Gastroesophageal sphincter (tissue), 4 donors: ENCODE measurements around the gene HLA-DOA. TPM values are rescaled to one million over a fixed set of nuclear protein-coding genes. Genes with fewer than 3 reads are reported as not detected.

ENCODE experiments used
- ATAC-seq: fragments of 150-250 bp; one replicate; pipeline ENCODE4 v1.9.1; 2016; ENCODE audit warnings: mild to moderate bottlenecking, moderate library complexity
- H3K27ac ChIP-seq, 4 donors: fragments of 200-600 bp; sonication (generic) in 3 of 4; 1 replicate in 3 of 4; 2 replicates in 1 of 4; pipeline ENCODE4 v1.5.1; 2016 to 2019
- H3K27me3 ChIP-seq: fragments of 200-600 bp; sonication (generic); one replicate; pipeline ENCODE4 v1.5.1; 2019
- H3K36me3 ChIP-seq, 2 donors: fragments of 200-600 bp; sonication (generic); one replicate each; pipeline ENCODE4 v1.5.1; 2019; ENCODE audit warnings: control low read depth in 1 of 2
- H3K4me1 ChIP-seq, 3 donors: fragments of 200-600 bp; sonication (generic); 1 replicate in 2 of 3; 2 replicates in 1 of 3; pipeline ENCODE4 v1.5.1; 2016 to 2019; ENCODE audit warnings: control low read depth in 2 of 3
- H3K4me3 ChIP-seq, 2 donors: fragments of 200-600 bp; sonication (generic); one replicate each; pipeline ENCODE4 v1.5.1; 2019; ENCODE audit warnings: mild to moderate bottlenecking in 1 of 2, moderate library complexity in 1 of 2
- H3K9me3 ChIP-seq, 3 donors: fragments of 200-600 bp; sonication (generic); one replicate each; pipeline ENCODE4 v1.5.1; 2017 to 2019; ENCODE audit warnings: control low read depth in 2 of 3
- EP300 ChIP-seq: sonication (generic); formaldehyde crosslinking; IDR thresholded peaks from one replicate; pipeline ENCODE4 v1.6.1; 2017; ENCODE audit warnings: antibody characterized with exemption, mild to moderate bottlenecking
- POLR2A ChIP-seq, 2 donors: fragments of 450-650 bp; IDR thresholded peaks; one replicate each; pipeline ENCODE4 v1.6.1; 2017; ENCODE audit warnings: antibody characterized with exemption in 2 of 2, mild to moderate bottlenecking in 2 of 2, moderate library complexity in 1 of 2
- POLR2AphosphoS5 ChIP-seq: sonication (generic); formaldehyde crosslinking; IDR thresholded peaks from one replicate; pipeline ENCODE4 v1.6.1; 2017; ENCODE audit warnings: antibody characterized with exemption
- WGBS, 2 donors: methylation state at CpG; one replicate each; pipeline ENCODE4 v1.1.5; 2018; ENCODE audit warnings: low coverage in 1 of 2; 5-methylcytosine and 5-hydroxymethylcytosine counted together
- total RNA-seq, 4 donors: library from RNA; depleted of rRNA; stranded (reverse); fragments of >200 nt; gene quantifications; one replicate each; pipeline ENCODE4 v1.1.0, GENCODE V29; 2016
- TF ChIP-seq, protein P1 (sequence below), 4 experiments: fragments of 200-600 bp in 2 of 4; fragments of 450-650 bp in 2 of 4; sonication (generic) in 1 of 4; IDR thresholded peaks; one replicate each; pipeline ENCODE4 v1.5.1; 2017 to 2019; ENCODE audit warnings: antibody characterized with exemption in 4 of 4, mild to moderate bottlenecking in 2 of 4, moderate library complexity in 2 of 4

The HLA-DOA gene
- total RNA-seq, 4 donors from 2014 or later: 1.1 to 4.4 (median 1.8) TPM

DNA sequence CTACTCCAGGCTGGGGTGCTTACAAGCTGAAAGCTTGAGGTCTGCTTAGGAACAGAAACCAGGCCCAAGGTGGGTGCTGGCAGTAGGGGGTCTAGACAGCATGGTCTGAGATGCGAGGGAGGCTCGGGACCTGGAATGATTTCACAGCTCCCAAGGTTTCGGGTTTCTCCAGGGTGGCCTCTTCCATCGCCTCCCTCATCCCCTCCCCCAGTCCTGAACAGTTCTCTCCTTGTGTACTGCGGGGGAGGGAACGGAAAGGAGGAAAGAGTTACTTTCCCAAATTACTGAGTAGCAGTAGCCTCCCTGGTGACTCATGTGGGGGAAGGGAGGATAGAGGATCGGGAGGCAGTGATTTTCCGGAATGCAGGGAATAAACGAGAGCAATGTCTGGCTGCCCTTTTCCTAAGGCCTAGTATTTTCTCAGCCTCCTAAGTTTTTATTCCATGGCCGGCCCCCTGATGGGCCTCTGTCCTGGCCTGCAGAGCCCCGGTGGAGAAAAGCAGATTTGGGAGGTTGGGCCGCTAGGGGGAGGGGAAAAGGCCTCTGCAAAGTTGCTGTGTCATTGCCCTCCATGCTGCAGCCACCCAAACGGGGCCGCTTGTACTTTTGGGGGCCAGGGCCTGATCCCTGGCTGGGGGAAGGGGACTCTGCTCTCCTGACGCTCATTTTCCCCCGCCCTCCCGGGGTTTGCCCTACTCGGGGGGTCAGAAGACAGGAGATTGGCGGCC lies 39.5 kb downstream of the HLA-DOA start:
- peak; percentile 86 for TF ChIP-seq POLR2AphosphoS5
- TF ChIP-seq, protein P1, sequence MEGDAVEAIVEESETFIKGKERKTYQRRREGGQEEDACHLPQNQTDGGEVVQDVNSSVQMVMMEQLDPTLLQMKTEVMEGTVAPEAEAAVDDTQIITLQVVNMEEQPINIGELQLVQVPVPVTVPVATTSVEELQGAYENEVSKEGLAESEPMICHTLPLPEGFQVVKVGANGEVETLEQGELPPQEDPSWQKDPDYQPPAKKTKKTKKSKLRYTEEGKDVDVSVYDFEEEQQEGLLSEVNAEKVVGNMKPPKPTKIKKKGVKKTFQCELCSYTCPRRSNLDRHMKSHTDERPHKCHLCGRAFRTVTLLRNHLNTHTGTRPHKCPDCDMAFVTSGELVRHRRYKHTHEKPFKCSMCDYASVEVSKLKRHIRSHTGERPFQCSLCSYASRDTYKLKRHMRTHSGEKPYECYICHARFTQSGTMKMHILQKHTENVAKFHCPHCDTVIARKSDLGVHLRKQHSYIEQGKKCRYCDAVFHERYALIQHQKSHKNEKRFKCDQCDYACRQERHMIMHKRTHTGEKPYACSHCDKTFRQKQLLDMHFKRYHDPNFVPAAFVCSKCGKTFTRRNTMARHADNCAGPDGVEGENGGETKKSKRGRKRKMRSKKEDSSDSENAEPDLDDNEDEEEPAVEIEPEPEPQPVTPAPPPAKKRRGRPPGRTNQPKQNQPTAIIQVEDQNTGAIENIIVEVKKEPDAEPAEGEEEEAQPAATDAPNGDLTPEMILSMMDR (IDR thresholded peaks at IDR 0.05): peak in 3 of 4 experiments; percentile 54 to 77 (median 69)
- TF ChIP-seq POLR2A (IDR thresholded peaks at IDR 0.05): peak in 1 of 2 donors; percentile 20
- no peak for TF ChIP-seq EP300
- WGBS, 2 donors: 0% methylated on average over 3 to 9 of the region's 19 CpGs
- H3K4me1 ChIP-seq: peaks cover 2 to 35% (median 6%) of the 10 kb centered on the region in 3 donors
- peak overlapping the region; percentile 94 to 100 (median 98) for H3K27ac ChIP-seq
- H3K27me3 ChIP-seq: no peaks in the 10 kb centered on the region
- ATAC-seq: peak; percentile 10
- H3K36me3 ChIP-seq: peaks cover 0 to 19% of the 10 kb centered on the region in 2 donors
- H3K4me3 ChIP-seq: peak overlapping the region; percentile 66 to 91
- no peaks in the 10 kb centered on the region for H3K9me3 ChIP-seq

DNA sequence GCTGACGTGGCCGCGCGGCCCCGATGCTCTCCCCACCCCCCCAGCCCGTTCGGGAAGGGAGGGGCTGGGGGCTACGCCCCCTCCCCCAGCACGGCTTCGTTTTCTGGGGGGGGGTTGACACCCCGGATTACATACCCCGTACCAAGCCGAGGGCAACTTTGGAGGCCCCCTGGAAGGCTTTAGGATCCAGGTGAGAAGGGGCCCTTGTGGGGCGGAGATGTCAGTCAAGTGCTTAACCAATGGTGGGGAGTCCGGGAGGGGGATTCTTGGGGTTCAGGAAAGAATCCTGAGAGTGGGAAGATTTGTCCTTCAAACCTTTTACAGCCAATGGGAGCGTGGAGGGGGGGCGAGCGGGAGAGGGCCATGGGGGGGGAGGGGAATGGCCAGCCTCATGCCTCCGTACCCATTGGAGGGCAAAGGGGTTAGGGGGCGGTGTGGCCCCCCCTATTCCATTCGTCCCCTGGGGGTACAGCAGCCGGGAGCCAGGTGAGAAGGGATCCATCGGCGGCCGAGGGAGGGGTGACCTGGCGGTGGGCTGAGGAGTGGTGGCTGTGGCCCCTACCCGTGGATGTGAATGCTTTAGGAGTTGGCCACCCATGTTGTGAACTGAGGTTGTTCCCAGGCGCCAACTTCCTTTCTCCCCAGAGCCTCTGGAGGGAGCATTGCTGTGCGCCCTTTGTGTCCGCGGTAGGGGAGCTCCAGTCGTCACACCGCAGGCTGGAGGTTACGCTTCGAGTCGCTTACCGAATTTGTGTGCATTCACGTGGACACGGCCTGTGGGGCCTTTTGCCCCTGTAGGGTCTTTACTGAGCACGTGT lies 40.3 kb downstream of the HLA-DOA start:
- Histone ChIP-seq H3K4me3 (peak overlapping the region; percentile 66 to 91), H3K27me3 (no peaks in the 10 kb centered on the region), H3K27ac (peak overlapping the region; percentile 94 to 100 (median 98)), H3K4me1 (peaks cover 2 to 27% (median 4%) of the 10 kb centered on the region in 3 donors), H3K36me3 (peaks cover 0 to 12% of the 10 kb centered on the region in 2 donors), H3K9me3 (no peaks in the 10 kb centered on the region)
- peak; percentile 50 for ATAC-seq
- TF ChIP-seq, protein P1 (IDR thresholded peaks at IDR 0.05): peak in 1 of 4 experiments; percentile 8
- TF ChIP-seq EP300 (no peak), POLR2A (IDR thresholded peaks at IDR 0.05) (peak in 1 of 2 donors; percentile 17), POLR2AphosphoS5 (no peak)
- WGBS, 2 donors: 0% methylated on average over 2 of the region's 40 CpGs; no CpG with 5 or more reads in 1 of the 2 donors

- 0% methylated on average over 15 of the region's 62 CpGs; no CpG with 5 or more reads in 1 of the 2 donors for WGBS, 2 donors
- TF ChIP-seq EP300 (no peak), POLR2AphosphoS5 (peak; percentile 83), POLR2A (IDR thresholded peaks at IDR 0.05) (peak; percentile 85 to 87)
- Histone ChIP-seq H3K9me3 (no peaks in the 10 kb centered on the region), H3K4me1 (peaks cover 2 to 21% (median 4%) of the 10 kb centered on the region in 3 donors), H3K4me3 (peak within 1 kb of the TSS; percentile 66 to 91), H3K27ac (peak within 1 kb of the TSS; percentile 94 to 100 (median 98)), H3K27me3 (no peaks in the 10 kb centered on the region), H3K36me3 (peaks cover 0 to 10% of the 10 kb centered on the region in 2 donors)
- peak; percentile 76 for ATAC-seq
These were observed 41.1 kb downstream of the HLA-DOA start, which contains the start of gene BRD2 for GRCh38 chr6:32968093-32968866. TSS of gene BRD2 (plus strand) at chr6:32968594. CDS start at chr6:32972899, 4,305 bp downstream.

- peak overlapping the region; percentile 94 to 100 (median 98) for H3K27ac ChIP-seq
- peaks cover 0 to 2% of the 10 kb centered on the region in 2 donors for H3K36me3 ChIP-seq
- no peaks in the 10 kb centered on the region for H3K27me3 ChIP-seq
- peak overlapping the region; percentile 66 to 91 for H3K4me3 ChIP-seq
- 6 to 11% methylated on average over 12 to 16 of the region's 16 CpGs for WGBS, 2 donors
- TF ChIP-seq, protein P1 (IDR thresholded peaks at IDR 0.05): peak in 3 of 4 experiments; percentile 34 to 65 (median 60)
- no peak for TF ChIP-seq POLR2A (IDR thresholded peaks at IDR 0.05)
- no peaks in the 10 kb centered on the region for H3K9me3 ChIP-seq
- no peak for ATAC-seq
- peaks cover 2 to 21% (median 4%) of the 10 kb centered on the region in 3 donors for H3K4me1 ChIP-seq
These were observed 42.0 kb downstream of the HLA-DOA start for GRCh38 chr6:32967151-32968091.
